Mucosa of rectum (tissue), 2 donors: Measurements from ENCODE around the gene ITIH1.
"Not testable (repeated sequence)": the region's sequence is repeated elsewhere in the genome, so short reads cannot be mapped to it uniquely, and the experiment has no call there.

Experiments used
- H3K27ac ChIP-seq, 2 donors: one replicate each; pipeline ENCODE4 v1.7.0; 2013; ENCODE audit warnings: inconsistent platforms in 2 of 2, low read depth in 2 of 2, low read length in 2 of 2
- H3K27me3 ChIP-seq, 2 donors: one replicate each; pipeline ENCODE4 v1.7.0; 2013; ENCODE audit warnings: low read length in 2 of 2; ENCODE audit not compliant: control insufficient read depth in 2 of 2, insufficient read depth in 2 of 2
- H3K36me3 ChIP-seq, 2 donors: one replicate each; pipeline ENCODE4 v1.7.0; 2013; ENCODE audit warnings: low read length in 2 of 2; ENCODE audit not compliant: control insufficient read depth in 2 of 2, insufficient read depth in 2 of 2
- H3K4me1 ChIP-seq, 2 donors: one replicate each; pipeline ENCODE4 v1.7.0; 2013; ENCODE audit warnings: low read length in 2 of 2, mild to moderate bottlenecking in 1 of 2; ENCODE audit not compliant: control insufficient read depth in 2 of 2, insufficient read depth in 2 of 2
- H3K4me3 ChIP-seq, 2 donors: one replicate each; pipeline ENCODE4 v1.7.0; 2013; ENCODE audit warnings: low read length in 2 of 2
- H3K9ac ChIP-seq, 2 donors: one replicate each; pipeline ENCODE4 v1.7.0; 2013; ENCODE audit warnings: low read length in 2 of 2, low read depth in 1 of 2, mild to moderate bottlenecking in 1 of 2
- H3K9me3 ChIP-seq, 2 donors: one replicate each; pipeline ENCODE4 v1.7.0; 2013; ENCODE audit warnings: low read length in 2 of 2; ENCODE audit not compliant: control insufficient read depth in 2 of 2
- donor health status: healthy.
- donor health status: Normal muscosa, but diverticular disease.

ITIH1 gene

GRCh38 chr3:52774066-52774713, 3.2 kb upstream of the ITIH1 start:
- Histone ChIP-seq H3K27ac (no peak overlapping the region), H3K4me3 (no peak overlapping the region), H3K4me1 (peaks cover 5 to 9% of the 10 kb centered on the region in 2 donors), H3K9me3 (no peaks in the 10 kb centered on the region), H3K9ac (no peak overlapping the region), H3K27me3 (no peaks in the 10 kb centered on the region), H3K36me3 (no peaks in the 10 kb centered on the region)

- Histone ChIP-seq H3K4me1 (peaks cover 0 to 3% of the 10 kb centered on the region in 2 donors), H3K36me3 (no peaks in the 10 kb centered on the region), H3K4me3 (no peak overlapping the region), H3K27me3 (no peaks in the 10 kb centered on the region), H3K9me3 (no peaks in the 10 kb centered on the region), H3K27ac (no peak overlapping the region), H3K9ac (no peak overlapping the region)
Measured at GRCh38 chr3:52774901-52775864, 2.2 kb upstream of the ITIH1 start.

GRCh38 chr3:52775877-52776276, 1.5 kb upstream of the ITIH1 start:
- no peak overlapping the region for H3K27ac ChIP-seq
- H3K36me3 ChIP-seq, result no peaks in the 10 kb centered on the region
- no peak overlapping the region for H3K9ac ChIP-seq

GRCh38 chr3:52776486-52776885, 913 bp upstream of the ITIH1 start:
- H3K36me3 ChIP-seq, H3K4me1 ChIP-seq, H3K27me3 ChIP-seq, H3K27ac ChIP-seq, H3K4me3 ChIP-seq, H3K9ac ChIP-seq, H3K9me3 ChIP-seq: not testable (repeated sequence)

More at GRCh38 chr3:52775877-52776276, 1.5 kb upstream of the ITIH1 start:
- no peaks in the 10 kb centered on the region for H3K27me3 ChIP-seq
- peaks cover 0 to 3% of the 10 kb centered on the region in 2 donors for H3K4me1 ChIP-seq
- H3K4me3 ChIP-seq, result no peak overlapping the region
- no peaks in the 10 kb centered on the region for H3K9me3 ChIP-seq

GRCh38 chr3:52777959-52778805, 783 bp downstream of the ITIH1 start:
- peaks cover 0 to 3% of the 10 kb centered on the region in 2 donors for H3K27me3 ChIP-seq
- H3K9me3 ChIP-seq, result no peaks in the 10 kb centered on the region
- no peak overlapping the region for H3K9ac ChIP-seq
- H3K27ac ChIP-seq, result no peak overlapping the region
- no peaks in the 10 kb centered on the region for H3K36me3 ChIP-seq
- H3K4me1 ChIP-seq, result no peaks in the 10 kb centered on the region
- no peak overlapping the region for H3K4me3 ChIP-seq

DNA sequence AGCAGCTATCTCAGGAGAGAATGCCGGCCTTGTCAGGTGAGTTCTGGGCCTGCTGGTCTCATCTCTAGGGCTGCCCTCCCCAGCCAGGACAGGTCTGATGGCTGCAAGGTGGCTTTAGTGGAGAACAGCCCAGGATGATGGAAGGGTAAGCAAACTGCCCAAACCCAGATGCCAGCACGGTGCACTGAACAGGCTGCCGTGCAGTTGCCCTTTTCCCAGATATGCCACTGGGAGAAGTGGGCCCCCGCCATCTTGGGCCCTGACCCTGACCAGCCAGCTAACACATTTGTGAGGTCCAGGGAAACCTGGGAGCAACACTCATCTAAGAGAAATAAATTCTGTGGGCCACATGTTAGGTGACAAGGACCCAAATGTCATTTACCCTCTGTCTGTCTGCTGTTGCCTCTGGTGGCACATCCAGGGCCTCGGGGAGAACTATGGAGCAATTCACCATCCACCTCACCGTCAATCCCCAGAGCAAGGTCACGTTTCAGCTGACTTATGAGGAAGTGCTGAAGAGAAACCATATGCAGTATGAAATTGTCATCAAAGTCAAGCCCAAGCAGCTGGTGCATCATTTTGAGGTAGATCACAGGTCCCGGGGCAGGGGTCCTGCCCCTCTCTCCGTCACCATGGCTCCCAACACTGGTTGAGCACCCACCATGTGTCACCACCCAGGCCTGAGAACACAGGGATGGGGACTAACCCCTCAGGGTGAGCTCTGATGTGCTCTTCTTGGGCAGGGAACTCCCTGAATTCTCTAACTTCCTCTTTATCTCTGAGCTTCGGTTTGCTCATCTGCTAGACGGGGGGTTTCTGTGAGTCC, 1.8 kb downstream of the ITIH1 start:
- Histone ChIP-seq H3K27ac (no peak overlapping the region), H3K36me3 (no peaks in the 10 kb centered on the region)

DNA sequence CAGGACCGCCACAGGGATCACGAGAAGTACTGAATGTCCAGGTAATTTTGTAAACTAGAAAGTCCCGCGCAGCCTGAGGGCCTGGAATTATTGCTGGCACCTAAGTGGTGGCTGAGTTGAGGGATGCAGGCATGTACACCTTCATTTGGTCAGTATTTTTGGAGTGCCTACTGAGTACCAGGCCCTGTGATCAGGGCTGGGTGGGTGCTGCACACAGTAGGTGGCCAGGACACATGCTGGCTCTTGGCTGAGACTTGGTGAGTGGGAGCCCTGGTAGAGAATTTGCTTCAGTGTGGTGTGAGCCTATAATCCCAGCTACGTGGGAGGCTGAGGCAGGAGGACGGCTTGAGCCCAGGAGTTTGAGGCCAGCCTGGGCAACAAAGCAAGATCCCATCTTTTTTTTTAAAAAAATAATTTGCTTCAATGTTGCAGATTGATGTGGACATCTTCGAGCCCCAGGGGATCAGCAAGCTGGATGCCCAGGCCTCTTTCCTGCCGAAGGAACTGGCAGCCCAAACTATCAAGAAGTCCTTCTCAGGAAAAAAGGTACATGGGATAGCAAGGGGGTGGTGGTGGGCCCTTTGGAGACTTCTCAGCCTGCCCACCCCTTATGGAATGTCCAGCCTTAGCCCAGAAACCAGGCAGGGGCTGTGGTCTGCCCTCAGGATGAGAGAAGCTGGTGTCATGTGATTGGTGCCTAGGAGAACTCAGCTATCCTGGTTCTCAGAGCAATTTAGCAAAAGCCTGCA, 2.6 kb downstream of the ITIH1 start:
- no peak overlapping the region for H3K9ac ChIP-seq

More for the DNA sequence above, 1.8 kb downstream of the ITIH1 start:
- Histone ChIP-seq H3K4me1 (no peaks in the 10 kb centered on the region), H3K4me3 (no peak overlapping the region), H3K9ac (no peak overlapping the region), H3K27me3 (peaks cover 0 to 3% of the 10 kb centered on the region in 2 donors), H3K9me3 (no peaks in the 10 kb centered on the region)

GRCh38 chr3:52781741-52782140, 4.3 kb downstream of the ITIH1 start:
- H3K9me3 ChIP-seq, result no peaks in the 10 kb centered on the region
- H3K4me1 ChIP-seq, result no peaks in the 10 kb centered on the region
- no peak overlapping the region for H3K9ac ChIP-seq
- H3K36me3 ChIP-seq, result no peaks in the 10 kb centered on the region
- no peak overlapping the region for H3K4me3 ChIP-seq
- H3K27ac ChIP-seq, result no peak overlapping the region
- peaks cover 0 to 3% of the 10 kb centered on the region in 2 donors for H3K27me3 ChIP-seq

More for the DNA sequence above, 2.6 kb downstream of the ITIH1 start:
- Histone ChIP-seq H3K9me3 (no peaks in the 10 kb centered on the region), H3K27ac (no peak overlapping the region), H3K36me3 (no peaks in the 10 kb centered on the region), H3K4me1 (no peaks in the 10 kb centered on the region), H3K4me3 (no peak overlapping the region), H3K27me3 (peaks cover 0 to 3% of the 10 kb centered on the region in 2 donors)
